HG02981 (cell line): ENCODE data around the gene SLC7A8.

Experiments used
- ATAC-seq: cut with Tn5 transposase; IDR thresholded peaks from one replicate; pipeline ENCODE4 v1.9.1; 2021; ENCODE audit warnings: mild to moderate bottlenecking, moderate library complexity; ENCODE audit not compliant: unreplicated experiment

SLC7A8 gene

DNA sequence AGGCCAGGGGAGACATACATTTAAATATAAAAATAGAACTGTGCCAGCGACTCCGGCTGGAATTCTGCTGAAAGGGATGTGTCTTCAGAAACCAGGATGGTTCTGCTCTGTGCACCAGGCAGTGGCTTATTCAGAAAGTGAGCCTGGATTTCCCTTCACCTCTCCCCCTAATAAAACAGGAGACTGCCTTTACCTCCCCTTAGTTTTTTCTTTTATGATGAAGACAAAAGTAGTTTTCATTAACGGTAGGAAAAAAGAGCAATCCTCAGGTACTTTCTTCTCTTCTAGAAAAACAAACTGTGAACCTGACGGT lies 346 bp downstream of the SLC7A8 start:
- ATAC-seq, result no peak

GRCh38 chr14:23182372-23183157 lies 895 bp downstream of the SLC7A8 start:
- ATAC-seq, result no peak

GRCh38 chr14:23181946-23182345 lies 1.5 kb downstream of the SLC7A8 start:
- no peak for ATAC-seq

GRCh38 chr14:23181453-23181852 lies 2.0 kb downstream of the SLC7A8 start:
- ATAC-seq, result no peak

DNA sequence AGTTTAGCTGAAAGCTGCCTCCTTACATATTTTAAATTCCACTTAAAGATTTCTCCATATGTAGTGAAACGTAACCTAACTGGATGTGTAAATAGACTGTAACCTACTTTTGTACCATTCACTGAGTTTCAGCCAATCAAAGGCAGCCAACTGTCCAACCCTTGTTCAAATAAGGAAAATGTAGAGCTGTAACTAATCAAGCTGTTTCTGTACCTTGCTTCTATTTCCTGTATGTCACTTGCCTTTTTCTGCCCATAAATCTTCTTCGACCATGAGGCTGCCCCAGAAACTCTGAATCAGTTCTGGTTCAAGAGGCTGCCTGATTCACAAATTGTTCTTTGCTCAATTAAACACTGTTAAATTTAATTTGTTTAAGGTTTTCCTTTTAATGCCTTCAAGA lies 6.3 kb downstream of the SLC7A8 start:
- no peak for ATAC-seq

DNA sequence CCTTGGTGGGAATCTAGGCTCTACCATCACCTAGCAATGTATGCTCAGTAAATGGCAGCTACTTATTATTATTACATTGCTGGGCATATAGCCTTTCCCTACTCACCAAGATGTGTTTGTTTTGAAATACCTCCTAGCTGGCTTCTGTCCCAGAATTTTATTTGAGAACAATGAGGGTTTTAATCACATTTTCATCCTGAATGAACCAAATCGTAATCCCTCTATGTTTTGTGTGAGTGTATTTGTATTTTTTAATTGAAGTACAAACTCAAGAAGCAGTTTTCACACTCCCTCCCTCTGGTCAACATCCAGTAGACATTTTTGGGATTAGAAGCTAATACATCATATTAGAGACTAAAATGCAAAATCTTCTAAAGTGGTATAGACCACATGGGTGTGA lies 7.6 kb downstream of the SLC7A8 start:
- ATAC-seq, result no peak

DNA sequence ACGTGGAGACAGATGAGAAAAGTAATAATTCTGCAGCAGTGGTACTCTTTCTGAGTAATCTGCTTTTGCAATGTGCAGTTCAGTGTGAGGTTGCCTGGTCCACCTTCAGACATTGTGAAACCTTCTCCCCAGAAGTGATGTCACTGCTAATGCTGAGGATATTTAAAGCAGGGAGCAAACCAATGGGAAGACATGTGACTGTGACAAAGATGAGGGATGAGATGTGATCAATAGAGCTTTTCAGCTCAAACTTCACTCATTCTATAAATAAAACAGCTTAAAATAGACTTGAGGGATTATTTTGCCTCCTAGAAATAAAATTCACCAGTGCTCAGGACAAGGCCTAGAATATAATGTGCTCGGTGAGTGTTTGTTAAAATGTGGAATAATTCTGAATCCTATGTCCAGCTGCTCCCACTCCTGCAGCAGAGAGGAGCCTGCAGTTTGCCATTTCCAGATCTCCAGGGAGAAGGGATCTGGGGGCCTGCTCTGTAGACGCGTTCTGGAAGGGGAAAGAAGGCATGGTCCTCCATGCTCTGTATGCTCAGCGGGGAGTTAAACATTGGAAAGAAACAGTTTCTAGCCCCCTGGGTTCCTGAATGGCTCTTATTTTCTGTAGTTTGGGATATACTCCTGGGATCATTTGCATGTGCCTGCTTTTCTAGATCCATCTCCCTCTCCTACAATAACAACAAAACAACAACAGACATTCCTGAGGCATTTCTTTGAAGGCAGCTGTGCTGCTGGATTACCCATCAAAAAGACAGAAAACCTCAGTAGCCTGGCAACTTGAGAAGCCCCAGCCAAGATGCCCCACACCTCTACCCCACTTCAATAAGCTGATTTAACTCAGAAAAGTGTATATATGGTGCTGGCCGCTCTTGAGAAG lies 8.9 kb downstream of the SLC7A8 start:
- no peak for ATAC-seq

GRCh38 chr14:23173796-23174195 lies 9.7 kb downstream of the SLC7A8 start:
- no peak for ATAC-seq

GRCh38 chr14:23173031-23173430 lies 10.4 kb downstream of the SLC7A8 start:
- ATAC-seq, result no peak

DNA sequence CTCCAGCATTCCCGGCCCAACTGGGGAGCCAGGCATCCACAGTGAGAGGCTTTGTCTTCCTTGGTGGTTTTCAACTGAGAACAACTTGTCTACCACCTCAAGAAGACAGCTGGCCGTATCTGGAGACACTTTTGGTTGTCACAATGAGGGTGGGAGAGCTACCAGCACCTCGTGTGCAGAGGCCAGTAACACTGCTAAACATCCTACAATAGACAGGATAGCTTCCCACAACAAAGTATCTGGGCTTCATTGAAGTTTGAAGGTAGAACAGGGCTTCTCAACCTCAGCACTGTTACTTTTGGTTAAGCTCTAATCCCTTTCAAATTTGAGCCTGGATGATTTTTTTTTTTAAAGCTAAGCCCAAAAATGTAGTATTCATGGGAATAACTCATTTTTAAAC lies 10.9 kb downstream of the SLC7A8 start:
- ATAC-seq, result no peak

DNA sequence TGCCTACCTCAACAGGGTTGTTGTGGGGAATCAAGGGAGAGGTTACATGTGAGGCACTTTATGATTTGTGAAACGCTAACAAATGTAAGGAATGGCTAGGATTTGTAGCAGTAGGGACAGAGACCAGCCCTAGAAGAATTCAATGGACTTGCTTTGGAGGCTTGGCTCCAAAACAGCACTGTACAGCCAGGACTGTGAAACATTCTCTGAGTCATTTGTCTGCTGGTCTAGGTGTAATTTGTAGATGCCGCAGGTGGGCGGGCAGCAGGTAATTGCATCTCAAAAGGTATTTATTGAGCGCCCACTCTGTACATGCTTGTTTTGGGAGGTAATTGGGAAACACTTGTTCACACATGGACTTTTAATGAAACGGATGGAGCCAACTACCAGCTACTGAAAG lies 11.4 kb downstream of the SLC7A8 start:
- ATAC-seq, result no peak

- no peak for ATAC-seq
Observed at GRCh38 chr14:23171222-23171975, 12.1 kb downstream of the SLC7A8 start.

DNA sequence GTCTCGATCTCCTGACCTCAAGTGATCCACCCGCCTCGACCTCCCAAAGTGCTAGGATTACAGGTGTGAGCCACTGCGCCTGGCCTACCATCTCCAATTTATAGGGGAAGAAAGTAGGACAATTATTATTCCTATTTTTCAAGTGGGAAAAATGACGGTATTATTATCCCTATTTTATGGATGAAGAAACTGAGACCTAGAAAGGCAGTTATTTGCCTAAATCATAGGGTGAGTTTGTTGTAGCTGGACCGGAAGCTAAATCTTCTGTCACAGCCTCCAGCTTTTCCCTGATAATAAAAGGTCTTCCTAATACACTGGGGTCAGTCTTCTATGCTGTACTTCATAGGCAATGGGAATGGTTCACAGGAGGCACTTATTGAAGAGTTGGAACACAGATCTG lies 13.8 kb downstream of the SLC7A8 start:
- ATAC-seq, result no peak

- no peak for ATAC-seq
Observed at GRCh38 chr14:23168246-23168645, 15.2 kb downstream of the SLC7A8 start.

GRCh38 chr14:23167116-23167847 lies 16.2 kb downstream of the SLC7A8 start:
- no peak for ATAC-seq

GRCh38 chr14:23164949-23165348 lies 18.5 kb downstream of the SLC7A8 start:
- no peak for ATAC-seq

- ATAC-seq, result no peak
Observed at GRCh38 chr14:23164250-23164649, 19.2 kb downstream of the SLC7A8 start.

GRCh38 chr14:23163830-23164229 lies 19.6 kb downstream of the SLC7A8 start:
- no peak for ATAC-seq

DNA sequence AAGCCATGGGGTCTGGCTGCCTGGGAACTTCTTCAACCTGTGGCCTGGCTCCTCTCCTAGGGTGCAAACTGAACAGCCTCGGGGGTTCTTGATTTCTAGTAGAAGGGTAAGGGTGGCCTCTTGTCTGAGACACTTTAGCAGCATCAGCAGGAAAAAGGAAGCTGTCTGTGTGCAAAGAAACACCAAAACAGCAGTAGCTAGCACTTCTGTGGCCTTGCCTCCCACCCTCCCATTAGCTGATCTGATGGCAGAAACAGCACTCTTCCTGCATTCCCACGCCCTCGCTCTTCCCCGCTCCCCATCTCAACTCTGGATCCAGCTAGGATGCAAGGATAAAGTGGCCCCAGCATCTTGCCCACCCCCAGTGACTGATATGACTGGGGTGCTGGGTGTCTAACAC lies 20.7 kb downstream of the SLC7A8 start:
- no peak for ATAC-seq

DNA sequence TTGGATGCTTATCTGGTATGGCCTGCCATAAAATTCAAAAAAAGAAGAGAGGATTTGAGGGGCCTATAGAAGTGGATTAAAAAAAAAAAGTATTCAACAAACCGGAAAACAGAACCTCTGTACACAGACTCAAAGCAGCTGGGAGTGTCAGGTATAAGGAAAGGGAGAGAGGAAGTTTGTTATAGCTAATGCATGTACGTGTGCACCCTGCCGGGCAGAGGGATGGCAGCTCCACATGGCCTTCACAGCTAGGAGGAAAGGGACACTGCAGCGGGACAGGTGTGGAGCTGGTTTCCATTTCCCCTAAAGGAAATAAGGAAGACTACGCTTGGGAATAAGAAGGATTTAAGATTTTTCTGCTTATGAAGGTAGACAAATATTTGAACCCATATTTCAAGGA lies 21.5 kb downstream of the SLC7A8 start:
- no peak for ATAC-seq

GRCh38 chr14:23160924-23161522 lies 22.4 kb downstream of the SLC7A8 start:
- no peak for ATAC-seq
